ENCODE results near the gene FAM222B.
"Not testable (repeated sequence)": the region's sequence is repeated elsewhere in the genome, so short reads cannot be mapped to it uniquely, and the experiment has no call there.

Gene FAM222B

GRCh38 chr17:28839221-28839620, 3.4 kb downstream of the FAM222B start:
- no peak for DNase-seq

GRCh38 chr17:28836541-28836940, 6.0 kb downstream of the FAM222B start:
- DNase-seq = not testable (repeated sequence)

- DNase-seq = no peak
These were observed 8.2 kb downstream of the FAM222B start for GRCh38 chr17:28834420-28834819.

GRCh38 chr17:28828294-28829040, 14.1 kb downstream of the FAM222B start:
- DNase-seq = peak; percentile 40

GRCh38 chr17:28827672-28828071, 14.9 kb downstream of the FAM222B start:
- DNase-seq = no peak

- DNase-seq = no peak
These were observed 23.0 kb downstream of the FAM222B start for GRCh38 chr17:28819582-28819981.

- no peak for DNase-seq
These were observed 23.8 kb downstream of the FAM222B start for GRCh38 chr17:28818819-28819221.

DNA sequence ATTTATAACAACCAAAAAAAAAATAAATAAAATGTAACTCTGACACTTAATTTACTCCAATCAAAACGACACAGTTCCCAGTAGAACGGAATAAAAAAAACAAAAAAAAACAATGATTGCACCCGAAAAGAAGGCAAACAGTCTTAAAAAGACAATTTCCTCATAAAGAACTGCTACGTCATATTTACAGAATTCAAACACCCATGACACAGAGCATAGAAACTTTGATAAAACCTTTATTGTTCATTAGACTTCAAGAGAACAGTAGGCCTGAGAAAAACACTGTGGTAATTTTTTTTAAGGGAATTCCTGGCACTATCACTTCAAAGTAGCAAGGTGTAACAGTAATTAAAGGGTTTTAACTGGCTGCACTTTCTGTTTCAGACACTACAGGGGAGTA, 26.1 kb downstream of the FAM222B start:
- no peak for DNase-seq

GRCh38 chr17:28812748-28813377, 29.7 kb downstream of the FAM222B start:
- peak; percentile 53 for DNase-seq

- peak; percentile 97 for DNase-seq
These were observed 30.4 kb downstream of the FAM222B start for GRCh38 chr17:28812091-28812747.

DNA sequence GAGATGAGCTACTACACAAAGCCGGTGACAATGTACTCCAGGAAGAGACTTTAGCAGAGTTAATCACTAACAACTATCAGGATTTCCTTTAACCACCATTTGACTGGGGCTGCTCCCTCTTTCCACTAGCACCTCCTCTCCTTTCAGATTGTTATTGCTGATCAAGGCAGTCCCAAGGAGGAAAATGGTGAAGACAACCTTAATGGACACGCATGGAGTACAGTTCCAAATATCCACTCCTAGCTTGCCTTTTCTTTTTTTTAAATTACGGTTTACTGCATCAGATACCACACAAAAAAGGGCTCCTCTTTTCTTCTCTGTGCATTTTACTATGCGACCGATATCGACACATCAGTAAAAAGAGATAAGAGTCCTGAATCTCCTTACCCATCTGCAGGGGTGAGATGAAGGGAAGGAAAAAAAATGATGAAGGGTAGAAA, 30.9 kb downstream of the FAM222B start:
- DNase-seq = peak; percentile 8

DNA sequence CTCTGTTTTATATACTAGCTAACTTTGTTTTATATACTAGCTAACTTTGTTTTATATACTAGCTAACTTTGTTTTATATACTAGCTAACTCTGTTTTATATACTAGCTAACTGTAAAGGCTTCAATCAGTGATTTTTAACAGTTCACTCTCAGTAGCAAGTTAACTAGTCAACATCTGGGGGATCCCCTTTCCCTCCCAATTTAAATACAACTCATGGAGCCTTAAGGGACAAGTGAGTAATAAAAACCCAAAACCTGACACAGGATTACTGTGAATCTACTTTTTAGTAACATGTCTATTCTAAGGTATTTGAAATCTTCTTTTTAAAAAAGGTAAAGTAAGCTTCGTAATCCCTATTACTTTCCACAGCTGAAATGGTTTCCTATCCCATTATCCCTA, 32.2 kb downstream of the FAM222B start:
- no peak for DNase-seq

DNA sequence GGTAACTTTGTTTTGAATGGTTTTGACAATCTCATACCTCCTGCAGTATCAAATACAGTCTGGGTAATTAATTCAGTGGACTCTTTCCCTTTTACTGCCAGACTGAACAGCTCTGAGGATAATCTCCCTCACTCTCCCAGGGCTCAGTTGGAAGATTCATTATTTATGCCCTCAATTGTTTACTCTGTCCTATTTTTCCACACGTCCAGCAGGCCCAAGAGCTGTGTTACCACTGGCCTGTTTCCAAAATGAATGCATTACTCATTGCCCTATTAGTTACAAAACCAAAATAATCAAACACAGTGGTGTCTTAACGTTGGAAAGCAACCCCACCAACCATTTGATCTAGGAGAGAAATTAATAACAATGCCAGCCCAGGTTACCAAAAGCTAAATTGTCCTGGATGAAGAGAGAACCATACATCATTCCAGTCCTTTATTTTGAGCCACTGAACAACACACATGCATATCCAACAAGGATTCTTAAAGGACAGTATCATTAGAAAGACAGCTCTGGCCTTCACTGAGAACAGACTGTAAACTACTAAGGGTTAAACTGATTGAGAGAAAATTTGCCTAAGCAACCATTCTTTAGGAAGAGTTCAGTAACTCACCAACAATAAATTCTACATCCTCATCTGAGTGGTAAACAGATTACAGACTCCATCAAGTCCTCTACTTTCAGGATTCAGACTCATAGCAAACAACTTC, 34.5 kb downstream of the FAM222B start:
- DNase-seq = peak; percentile 72

DNA sequence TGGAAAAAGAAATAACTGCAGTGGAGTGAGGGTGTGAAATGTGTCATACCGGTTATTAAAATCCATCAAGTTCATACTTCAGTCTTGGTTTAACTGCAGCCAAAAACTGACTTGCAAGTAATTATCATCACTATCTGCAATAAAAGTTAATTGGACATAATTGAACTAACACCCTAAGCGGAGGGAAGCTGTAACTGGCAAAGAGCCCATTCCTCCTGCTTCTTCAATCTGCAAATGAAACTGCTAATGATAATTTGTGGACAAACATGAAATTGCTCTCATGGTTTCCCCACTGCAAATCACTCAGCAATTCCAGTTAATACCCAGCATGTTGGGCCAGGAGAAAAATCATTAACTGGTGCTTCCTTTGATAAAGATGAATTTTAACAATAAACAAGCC, 46.5 kb downstream of the FAM222B start:
- DNase-seq = no peak

GRCh38 chr17:28794846-28795441, 47.6 kb downstream of the FAM222B start:
- not testable (repeated sequence) for DNase-seq

DNA sequence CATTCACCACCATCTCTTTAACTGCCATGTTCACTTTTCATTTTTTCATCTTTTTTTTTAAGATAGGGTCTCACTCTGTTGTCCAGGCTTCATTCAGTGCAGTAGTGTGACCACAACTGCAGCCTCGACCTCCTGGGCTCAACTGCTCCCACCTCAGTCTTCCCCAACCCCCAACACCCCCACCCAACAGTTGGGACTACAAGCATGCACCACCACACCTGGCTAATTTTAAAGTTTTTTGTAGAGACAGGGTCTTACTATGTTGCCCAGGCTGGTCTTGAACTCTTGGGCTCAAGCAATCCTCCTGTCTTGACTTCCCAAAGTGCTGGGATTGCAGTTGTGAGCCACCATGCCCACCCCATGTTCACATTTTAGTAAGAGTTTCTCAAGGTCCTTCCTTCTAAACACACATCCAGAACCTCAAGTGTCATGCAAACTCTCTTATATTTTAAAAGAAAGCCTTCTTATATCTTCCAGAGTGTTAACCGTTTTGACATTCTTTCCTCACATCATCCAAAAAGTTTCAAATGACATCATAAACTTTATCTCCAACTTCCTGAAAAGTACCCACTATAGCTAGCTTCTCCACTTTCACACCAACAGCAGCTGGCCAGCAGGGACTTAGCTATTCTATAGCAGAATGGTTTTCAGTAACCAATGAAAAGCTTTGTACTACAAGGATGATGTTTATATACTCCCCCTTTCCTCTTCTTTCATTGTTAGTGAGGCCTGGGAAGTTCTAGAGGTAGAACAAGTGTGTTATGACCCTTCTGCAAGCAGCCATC, 49.5 kb downstream of the FAM222B start:
- DNase-seq = no peak

DNA sequence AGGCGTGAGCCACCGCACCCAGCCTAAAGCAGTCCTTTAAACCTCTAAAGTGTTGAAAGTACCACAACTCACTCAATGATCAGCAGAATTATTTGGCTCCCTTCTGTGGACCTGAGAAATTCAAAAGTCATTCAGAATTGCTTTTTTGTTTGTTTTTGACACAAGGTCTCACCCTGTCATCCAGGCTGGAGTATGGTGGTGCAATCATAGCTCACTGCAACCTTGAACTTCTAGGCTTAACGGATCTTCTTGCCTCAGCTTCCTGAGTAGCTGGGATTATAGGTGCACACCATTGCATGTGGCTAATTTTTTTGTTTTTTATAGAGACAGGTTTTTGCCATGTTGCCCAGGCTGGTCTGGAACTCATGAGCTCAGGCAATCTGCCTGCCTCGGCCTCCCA, 54.5 kb downstream of the FAM222B start:
- DNase-seq = no peak

- DNase-seq = no peak
These were observed 59.4 kb downstream of the FAM222B start for GRCh38 chr17:28783161-28783560.

DNA sequence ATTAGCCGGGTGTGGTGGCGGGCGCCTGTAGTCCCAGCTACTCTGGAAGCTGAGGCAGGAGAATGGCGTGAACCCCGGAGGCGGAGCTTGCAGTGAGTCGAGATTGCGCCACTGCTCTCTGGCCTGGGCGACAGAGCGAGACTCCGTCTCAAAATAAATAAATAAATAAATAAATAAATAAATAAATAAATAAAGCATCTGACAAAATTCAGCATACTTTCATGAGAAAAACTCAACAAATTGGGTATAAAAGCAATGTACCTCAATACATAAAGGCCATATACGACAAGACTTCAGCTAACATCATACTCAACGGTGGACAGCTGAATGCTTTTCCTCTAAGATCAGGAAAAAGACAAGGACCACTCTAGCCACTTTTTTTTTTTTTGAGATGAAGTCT, 63.0 kb downstream of the FAM222B start:
- DNase-seq = not testable (repeated sequence)

DNA sequence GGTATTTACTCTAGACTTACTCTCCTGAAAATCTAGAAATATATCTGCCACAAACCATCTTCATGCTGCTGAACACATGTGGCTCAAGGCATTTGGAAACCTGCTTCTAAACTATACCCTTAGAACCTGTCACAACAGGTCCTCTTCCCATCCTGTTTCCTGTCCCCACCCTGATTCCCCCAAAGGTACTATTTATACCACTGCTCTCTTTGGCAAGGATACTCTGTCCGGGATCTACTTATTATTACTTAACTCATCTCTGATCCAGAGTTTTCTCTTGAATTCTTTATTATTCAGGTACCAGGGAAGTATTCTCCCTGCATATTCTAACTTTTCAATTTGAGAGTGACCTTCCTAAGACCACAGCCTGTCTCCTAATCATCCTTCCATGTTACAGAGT, 65.4 kb downstream of the FAM222B start:
- DNase-seq = no peak

- no peak for DNase-seq
These were observed 68.4 kb downstream of the FAM222B start for GRCh38 chr17:28774206-28774605.

GRCh38 chr17:28773736-28774135, 68.9 kb downstream of the FAM222B start:
- DNase-seq = no peak

All from fibroblast of skin of abdomen (primary cell).